DMS53 treated with DMSO at 0.1 percent for 48 hours (cell line): ENCODE data around the gene ERBB3.
"Not testable (repeated sequence)": the region's sequence is repeated elsewhere in the genome, so short reads cannot be mapped to it uniquely, and the experiment has no call there.

Source experiments
- DNase-seq: peaks from one replicate; lab custom pipeline; 2025; ENCODE audit not compliant: unreplicated experiment; lab: John Stamatoyannopoulos, UW

The ERBB3 gene

DNA sequence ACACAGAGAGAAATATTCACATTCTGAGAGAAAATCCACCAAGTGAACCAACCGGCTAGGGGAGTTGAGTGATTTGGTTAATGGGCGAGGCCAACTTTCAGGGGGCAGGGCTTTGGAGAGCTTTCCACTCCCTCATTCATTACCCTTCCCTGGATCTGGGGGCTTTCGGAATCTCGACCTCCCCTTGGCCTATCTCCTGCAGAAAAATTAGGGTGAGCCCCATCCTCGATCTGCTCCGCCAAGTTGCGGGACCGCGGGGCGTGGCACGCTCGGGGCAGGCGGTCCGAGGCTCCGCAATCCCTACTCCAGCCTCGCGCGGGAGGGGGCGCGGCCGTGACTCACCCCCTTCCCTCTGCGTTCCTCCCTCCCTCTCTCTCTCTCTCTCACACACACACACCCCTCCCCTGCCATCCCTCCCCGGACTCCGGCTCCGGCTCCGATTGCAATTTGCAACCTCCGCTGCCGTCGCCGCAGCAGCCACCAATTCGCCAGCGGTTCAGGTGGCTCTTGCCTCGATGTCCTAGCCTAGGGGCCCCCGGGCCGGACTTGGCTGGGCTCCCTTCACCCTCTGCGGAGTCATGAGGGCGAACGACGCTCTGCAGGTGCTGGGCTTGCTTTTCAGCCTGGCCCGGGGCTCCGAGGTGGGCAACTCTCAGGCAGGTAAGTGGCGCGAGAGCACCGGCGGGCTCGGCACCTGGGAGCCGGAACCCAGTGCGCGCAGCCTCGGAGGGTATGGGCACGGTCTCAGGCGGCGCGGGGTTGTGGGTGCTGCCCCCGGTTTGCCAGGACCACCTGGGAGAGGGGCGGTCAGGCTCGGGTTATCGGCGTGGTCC lies at the start of gene ERBB3:
Gene ERBB3, plus strand, starts transcription at position 443 of the 833 bp plus-strand sequence. Its CDS starts 136 bp downstream, at position 579.
- peak; percentile 88 for DNase-seq

DNA sequence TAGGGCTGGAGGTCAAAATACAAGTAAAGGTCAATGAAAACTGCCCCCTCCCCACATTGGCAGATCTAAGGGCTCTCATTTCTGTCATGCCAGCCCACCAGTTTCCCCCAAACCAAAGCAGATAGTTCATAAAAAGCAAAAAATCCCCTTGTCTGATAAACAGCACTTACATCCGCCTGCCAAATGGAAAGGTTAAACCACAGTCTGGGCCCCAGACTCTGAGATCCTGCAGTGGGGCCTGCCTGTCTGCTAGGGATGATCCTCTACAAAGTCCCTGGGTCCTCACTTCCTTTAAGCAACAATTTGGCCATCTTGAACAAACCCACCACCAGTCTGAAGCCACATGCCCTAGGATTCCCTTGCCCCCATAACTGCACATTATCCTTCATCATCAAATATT lies 48.0 kb upstream of the ERBB3 start:
- no peak for DNase-seq

DNA sequence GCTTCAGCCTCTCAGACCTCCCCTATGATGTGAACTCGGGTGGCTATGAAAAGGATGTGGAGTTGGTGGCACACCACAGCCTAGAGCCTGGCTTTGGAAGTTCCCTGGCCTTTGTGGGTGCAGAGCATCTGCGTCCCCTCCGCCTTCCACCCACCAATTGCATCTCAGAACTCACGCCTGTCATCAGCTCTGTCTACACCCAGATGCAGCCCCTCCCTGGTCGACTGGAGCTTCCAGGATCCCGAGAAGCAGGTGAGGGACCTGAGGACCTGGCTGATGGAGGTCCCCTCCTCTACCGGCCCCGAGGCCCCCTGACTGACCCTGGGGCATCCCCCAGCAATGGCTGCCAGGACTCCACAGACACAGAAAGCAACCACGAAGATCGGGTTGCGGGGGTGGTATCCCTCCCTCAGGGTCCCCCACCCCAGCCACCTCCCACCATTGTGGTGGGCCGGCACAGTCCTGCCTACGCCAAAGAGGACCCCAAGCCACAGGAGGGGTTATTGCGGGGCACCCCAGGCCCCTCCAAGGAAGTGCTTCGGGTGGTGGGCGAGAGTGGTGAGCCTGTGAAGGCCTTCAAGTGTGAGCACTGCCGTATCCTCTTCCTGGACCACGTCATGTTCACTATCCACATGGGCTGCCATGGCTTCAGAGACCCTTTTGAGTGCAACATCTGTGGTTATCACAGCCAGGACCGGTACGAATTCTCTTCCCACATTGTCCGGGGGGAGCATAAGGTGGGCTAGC lies 45.2 kb upstream of the ERBB3 start:
- DNase-seq: no peak

DNA sequence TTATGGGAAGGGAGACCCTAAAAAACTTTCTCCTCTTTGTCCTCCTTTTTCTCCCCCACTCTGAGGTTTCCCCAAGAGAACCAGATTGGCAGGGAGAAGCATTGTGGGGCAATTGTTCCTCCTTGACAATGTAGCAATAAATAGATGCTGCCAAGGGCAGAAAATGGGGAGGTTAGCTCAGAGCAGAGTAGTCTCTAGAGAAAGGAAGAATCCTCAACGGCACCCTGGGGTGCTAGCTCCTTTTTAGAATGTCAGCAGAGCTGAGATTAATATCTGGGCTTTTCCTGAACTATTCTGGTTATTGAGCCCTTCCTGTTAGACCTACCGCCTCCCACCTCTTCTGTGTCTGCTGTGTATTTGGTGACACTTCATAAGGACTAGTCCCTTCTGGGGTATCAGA lies 42.8 kb upstream of the ERBB3 start:
- DNase-seq: no peak

DNA sequence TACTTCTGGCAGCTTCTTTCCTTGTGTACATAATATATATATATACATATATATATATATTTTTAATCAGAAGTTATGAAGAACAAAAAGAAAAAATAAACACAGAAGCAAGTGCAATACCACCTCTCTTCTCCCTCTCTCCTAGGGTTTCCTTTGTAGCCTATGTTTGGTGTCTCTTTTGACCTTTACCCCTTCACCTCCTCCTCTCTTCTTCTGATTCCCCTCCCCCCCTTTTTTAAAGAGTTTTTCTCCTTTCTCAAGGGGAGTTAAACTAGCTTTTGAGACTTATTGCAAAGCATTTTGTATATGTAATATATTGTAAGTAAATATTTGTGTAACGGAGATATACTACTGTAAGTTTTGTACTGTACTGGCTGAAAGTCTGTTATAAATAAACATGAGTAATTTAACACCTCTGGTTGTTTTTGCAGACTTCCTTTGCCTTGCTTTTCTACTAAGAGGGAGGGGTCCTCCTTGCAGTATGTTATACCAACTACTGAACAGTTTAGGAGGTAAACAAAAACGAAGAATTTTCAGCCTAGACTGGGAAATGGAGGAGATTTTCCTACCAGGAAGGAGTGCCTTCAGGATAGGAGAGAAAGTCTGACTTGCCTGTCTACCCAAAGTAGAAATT lies 41.8 kb upstream of the ERBB3 start:
- no peak for DNase-seq

DNA sequence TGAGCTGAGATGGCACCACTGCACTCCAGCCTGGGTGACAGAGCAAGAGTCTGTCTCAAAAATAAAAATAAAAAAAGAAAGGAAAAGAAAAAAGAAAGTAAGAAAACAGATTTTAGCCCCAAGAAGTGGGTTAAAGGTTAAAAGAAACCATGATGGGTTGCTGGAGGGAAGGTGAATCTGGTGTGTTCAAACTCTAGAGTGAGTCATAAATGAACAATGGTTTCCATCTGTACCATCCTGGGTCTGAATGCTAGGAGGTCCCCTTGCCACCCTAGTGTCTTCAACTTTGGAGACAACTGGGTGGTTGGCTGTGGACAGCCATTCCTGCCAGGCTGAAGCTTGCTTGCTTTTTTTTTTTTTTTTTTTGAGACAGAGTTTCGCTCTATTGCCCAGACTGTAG lies 39.8 kb upstream of the ERBB3 start:
- DNase-seq: no peak

DNA sequence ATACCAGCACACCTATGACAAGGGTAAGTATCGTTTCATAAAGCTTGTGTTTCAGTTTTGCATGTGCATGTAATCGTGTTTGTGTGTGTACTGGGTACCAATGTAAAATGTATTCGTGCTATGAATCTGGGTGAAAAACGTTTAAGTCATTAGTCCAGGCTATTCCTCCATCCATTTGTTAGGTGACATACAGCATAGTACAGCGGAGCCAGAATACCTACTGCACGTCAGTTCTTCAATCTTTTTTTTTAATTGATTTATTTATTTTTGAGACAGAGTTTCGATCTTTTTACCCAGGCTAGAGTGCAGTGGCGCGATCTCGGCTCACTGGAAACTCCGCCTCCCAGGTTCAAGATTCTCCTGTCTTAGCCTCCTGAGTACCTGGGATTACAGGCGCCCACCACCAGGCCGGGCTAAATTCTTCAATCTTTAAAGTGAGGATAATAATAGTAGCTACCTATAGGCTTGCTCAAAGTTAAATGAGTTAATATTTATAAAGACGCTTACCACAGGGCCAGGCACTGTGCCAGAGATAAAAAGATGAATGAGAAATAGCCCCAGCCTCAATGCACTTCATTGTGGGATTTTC lies 38.9 kb upstream of the ERBB3 start:
- DNase-seq: peak; percentile 42

DNA sequence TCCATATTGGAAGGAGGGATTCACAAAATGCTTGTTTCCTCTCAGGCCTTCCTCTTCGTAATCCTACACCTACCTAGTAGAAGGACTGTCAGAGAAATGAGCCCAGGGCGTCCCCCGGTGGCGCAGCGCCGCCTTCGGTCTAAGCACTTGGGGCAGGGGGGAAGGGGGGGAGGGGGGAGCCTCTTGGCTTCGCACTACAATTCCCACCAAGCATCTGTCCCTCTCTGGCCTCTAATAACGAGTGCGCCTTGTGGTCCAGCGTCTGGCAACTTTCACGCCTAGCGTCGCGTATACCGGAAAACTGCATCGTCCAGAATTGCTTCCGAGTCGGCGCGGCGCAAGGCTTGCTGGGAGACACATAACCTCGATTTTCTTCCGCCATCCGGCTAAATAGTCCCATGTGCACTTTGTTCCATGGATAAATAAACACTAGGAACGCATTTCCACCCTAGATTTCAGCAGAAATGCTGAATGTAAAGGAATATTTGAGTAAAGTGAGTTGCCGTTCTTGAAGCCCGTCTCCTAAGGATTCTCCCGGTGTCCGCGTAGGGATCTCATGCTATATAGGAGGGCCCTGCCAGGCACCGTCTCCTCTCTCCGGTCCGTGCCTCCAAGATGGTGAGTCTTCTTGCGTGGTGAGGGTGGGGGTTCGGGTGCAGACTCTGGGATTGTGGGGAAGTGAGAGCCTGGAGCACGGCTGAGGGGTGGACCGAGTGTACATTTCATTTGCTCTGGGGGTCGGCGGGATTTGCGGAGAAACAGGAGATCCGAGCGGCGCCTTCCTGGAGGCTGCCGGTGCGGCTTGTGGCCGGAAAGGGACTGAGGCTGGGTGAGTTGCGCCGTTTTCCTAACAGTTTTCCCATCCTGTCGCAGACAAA lies 38.2 kb upstream of the ERBB3 start, which contains the start of gene RPS26:
Gene RPS26, plus strand, starts transcription at position 367 of the 878 bp plus-strand sequence. Its CDS starts 249 bp downstream, at position 616.
- DNase-seq: peak; percentile 98

DNA sequence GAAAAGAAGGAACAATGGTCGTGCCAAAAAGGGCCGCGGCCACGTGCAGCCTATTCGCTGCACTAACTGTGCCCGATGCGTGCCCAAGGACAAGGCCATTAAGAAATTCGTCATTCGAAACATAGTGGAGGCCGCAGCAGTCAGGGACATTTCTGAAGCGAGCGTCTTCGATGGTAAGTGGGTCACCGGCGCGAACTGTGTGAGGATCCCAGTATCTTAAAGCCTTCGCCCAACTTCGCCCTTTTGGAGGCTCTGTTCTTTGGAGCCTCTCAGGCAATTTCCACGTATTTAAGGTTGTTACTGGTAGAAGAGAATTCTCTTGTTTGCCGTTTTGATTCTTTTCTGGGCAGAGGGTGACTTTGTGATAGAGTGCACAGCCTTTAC lies 37.5 kb upstream of the ERBB3 start:
- DNase-seq: not testable (repeated sequence)

DNA sequence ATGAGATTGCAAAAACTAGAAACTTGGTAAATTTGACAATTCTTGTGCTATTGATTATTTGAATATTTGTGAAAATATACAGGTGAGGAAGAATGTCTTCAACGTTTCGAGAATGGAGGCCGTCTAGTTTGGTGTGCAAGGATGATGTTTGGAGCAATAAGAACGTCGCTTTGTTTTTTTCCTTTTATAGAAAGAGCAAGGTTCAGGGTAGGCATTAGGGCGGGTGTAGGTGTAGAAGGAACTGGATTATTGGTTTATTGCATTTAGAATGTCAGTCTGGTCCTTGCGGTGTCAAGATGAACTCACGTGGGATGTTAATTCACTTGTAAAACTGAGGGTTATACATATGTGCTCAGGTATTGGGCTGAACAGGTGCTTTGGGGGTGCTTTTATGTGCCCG lies 37.1 kb upstream of the ERBB3 start:
- DNase-seq: no peak

DNA sequence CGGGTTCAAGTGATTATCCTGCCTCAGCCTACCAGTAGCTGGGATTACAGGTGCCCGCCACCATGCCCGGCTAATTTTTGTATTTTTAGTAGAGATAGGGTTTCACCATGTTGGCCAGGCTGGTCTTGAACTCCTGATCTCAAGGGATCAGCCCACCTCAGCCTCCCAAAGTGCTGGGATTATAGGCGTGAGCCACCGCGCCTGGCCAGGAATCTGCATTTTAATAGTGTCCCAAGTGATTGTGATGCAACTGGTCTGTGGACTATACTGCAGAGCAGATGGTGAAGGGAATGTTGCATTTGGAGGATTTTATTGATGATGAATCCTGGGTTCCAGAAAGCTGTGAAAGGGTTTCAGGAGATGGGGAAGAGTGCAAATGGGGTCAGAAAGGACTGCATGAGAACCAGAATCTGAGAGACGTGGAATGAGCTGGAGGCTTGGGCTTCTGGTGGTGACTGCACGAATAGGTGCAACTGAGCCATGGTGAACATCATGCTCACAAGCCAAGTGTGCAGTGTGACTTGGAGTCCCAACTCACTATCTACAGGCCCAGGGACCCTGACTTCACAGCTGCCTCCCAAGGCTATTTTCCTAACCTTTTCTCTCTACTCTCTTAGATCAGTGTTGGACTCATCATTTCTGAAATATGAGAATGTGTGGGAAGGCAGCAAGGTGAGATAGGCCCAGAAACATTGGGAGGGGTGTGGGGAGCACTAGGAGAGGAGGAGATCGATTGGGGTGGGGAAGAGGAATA lies 33.8 kb upstream of the ERBB3 start:
- DNase-seq: no peak

DNA sequence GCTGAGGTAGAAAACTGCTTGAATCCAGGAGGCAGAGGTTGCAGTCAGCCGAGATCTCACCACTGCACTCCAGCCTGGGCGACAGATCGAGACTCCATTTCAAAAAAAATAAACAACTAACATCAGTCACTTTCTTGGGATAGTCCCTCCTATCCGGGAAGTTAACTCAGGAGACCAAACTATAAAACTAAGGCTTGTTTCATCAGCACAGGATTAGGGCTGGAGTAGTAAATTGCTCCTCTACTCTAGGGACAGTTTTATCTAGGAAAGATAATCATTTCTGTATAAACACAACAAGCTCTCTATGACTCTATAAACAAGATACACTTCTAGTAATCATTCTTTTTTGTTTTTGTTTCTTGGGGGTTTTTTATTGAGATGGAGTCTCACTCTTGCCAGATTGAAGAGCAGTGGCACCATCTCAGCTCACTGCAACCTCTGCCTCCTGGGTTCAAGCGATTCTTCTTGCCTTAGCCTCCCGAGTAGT lies 26.5 kb upstream of the ERBB3 start:
- no peak for DNase-seq

DNA sequence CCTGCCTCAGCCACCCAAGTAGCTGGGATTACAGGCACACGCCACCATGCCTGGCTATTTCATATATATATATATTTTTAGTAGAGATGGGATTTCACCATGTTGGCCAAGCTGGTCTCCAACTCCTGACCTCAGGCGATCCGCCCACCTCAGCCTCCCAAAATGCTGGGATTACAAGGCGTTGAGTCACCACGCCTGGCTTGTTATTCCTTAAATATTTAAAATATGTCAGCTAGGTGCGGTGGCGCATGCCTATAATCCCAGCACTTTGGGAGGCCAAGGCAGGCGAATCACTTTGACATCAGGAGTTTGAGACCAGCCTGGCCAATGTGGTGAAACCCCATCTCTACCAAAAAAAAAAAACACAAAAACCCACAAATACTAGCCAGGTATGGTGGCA lies 20.0 kb upstream of the ERBB3 start:
- DNase-seq: not testable (repeated sequence)

DNA sequence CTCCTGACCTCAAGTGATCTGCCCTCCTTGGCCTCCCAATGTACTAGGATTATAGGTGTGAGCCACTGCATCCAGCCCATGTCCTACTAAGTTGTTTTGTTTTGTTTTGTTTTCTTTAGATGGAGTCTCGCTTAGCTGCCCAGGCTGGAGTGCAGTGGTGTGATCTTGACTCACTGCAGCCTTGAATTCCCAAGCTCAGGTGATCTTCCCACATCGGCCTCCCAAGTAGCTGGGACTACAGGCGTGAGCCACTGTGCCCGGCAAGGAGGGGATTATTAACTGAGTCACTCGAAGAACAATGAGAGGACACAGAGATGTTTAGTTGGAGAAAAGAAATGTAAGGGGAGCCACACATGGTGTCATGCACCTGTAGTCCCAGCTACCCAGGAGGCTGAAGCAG lies 18.0 kb upstream of the ERBB3 start:
- DNase-seq: no peak

DNA sequence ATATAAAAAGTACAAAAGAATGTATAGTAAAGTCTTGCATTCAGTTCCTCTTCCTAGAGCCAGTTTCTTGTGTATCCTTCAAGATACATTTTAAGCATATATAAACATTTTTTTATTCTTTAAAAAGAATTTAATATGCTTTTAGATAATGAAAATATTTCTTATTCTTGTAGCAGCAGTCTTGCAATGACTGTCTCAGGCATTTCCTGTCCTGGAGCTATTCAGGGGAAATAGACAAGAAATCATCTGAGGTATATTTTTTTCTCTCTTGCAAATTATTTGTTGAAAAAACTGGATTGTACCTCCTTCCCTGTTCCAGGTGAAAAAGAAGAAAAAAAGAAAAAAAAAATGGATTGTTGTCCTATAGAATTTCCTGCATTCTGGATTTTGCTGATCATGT lies 17.0 kb upstream of the ERBB3 start:
- no peak for DNase-seq

DNA sequence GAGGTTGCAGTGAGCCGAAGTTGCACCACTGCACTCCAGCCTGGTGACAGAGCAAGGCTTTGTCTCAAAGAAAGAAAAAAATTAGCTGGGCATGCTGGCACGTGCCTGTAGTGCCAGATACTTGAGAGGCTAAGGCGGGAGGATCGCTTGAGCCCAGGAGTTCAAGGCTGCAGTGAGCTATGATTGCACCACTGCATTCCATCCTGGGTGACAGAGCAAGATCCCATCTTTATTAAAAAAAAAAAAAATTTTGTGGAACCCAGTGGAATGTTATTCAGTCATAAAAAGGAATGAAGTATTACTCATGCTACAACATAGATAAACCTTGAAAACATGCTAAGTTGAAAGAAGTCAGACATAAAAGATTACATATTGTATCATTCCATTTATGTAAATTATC lies 8.3 kb upstream of the ERBB3 start:
- DNase-seq: no peak

DNA sequence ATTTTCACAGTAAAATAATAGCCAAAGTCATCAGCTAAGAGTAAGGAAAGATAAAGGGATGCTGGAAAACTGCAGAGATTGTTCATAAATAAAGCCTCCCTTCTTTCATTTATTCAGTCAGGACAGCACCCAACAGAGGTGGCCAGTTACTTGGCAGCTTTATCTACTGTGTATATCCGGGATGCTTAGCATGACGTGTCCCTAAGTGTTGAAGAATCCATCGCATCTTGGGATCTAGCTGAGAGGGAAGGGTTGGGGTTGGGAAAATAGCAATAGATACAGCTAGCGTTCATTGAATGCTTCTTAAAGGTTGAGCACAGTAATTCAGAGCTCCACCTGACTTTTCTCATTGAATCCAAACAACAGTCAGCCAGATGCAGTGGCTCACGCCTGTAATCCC lies 5.6 kb upstream of the ERBB3 start:
- DNase-seq: no peak

DNA sequence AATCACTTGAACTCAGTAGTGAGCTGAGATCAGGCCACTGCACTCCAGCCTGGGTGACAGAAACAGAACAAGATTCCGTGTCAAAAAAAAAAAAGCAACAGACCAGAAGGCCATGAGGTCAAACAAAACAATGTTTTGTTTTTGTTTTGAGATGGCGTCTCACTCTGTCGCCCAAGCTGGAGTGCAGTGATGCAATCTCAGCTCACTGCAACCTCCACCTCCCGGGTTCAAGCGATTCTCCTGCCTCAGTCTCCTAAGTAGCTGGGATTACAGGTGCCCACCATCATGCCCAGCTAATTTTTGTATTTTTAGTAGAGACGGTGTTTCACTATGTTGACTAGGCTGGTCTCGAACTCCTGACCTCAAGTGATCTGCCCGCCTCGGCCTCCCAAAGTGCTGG lies 2.0 kb upstream of the ERBB3 start:
- not testable (repeated sequence) for DNase-seq

DNA sequence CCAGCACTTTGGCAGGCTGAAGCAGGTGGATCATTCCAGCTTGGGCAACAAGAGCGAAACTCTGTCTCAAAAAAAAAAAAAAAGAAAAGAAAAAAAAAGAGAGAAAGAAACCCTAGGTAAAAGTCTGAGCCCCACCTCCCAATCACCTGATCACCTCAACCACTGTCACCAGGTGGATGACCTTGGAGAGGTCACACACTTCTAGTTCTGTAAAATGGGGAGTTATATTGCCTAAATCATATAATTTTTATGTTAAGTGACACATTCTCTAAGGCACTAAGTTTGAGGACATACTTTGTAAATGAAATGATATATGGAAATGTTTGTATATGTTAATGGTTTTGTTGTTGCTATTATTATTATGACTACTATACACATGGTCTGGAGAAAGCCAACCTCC lies 1.5 kb upstream of the ERBB3 start:
- DNase-seq: no peak
